ENCODE measurements around the gene THAP3.

Gene THAP3

GRCh38 chr1:6581561-6582305, 42.9 kb upstream of the THAP3 start:
- Histone ChIP-seq H3K4me1 (peaks cover 62 to 80% (median 71%) of the 10 kb centered on the region in 10 experiments), H3K27ac (peak overlapping the region; percentile 14 to 96 (median 89); a peak in 21 of 22 replicates), H3K4me3 (peak overlapping the region; percentile 74 to 91 (median 82)), H4K20me1 (peaks cover 41 to 63% (median 58%) of the 10 kb centered on the region in 11 experiments), H3K4me2 (peak overlapping the region; percentile 83 to 99 (median 96)), H3K27me3 (no peaks in the 10 kb centered on the region), H3K9me3 (replicated peaks in 1 of 11) (no peaks in the 10 kb centered on the region), H3K36me3 (peaks cover 0 to 34% (median 9%) of the 10 kb centered on the region in 11 experiments; a peak in 13 of 22 replicates), H3K9ac (peak overlapping the region; percentile 84 to 96 (median 88); a peak in 20 of 22 replicates)
- TF ChIP-seq Cebpa-rat (IDR thresholded peaks at IDR 0.05) = no peak

- H3K4me2 ChIP-seq = peak overlapping the region; percentile 83 to 99 (median 96)
- peak overlapping the region in 10 of 11 experiments; percentile 15 to 95 (median 86); a peak in 17 of 22 replicates for H3K27ac ChIP-seq
- peak overlapping the region in 8 of 10 experiments; percentile 74 to 91 (median 82); a peak in 14 of 20 replicates for H3K4me3 ChIP-seq
- no peaks in the 10 kb centered on the region for H3K27me3 ChIP-seq
- TF ChIP-seq Cebpa-rat (IDR thresholded peaks at IDR 0.05) = no peak
- H3K4me1 ChIP-seq = peaks cover 66 to 86% (median 77%) of the 10 kb centered on the region in 10 experiments
- H3K36me3 ChIP-seq = peaks cover 0 to 41% (median 11%) of the 10 kb centered on the region in 11 experiments; a peak in 13 of 22 replicates
- H3K9me3 ChIP-seq (replicated peaks in 1 of 11) = no peaks in the 10 kb centered on the region
- peaks cover 48 to 70% (median 65%) of the 10 kb centered on the region in 11 experiments for H4K20me1 ChIP-seq
- H3K9ac ChIP-seq = peak overlapping the region; percentile 84 to 96 (median 88); a peak in 18 of 22 replicates
Measured at GRCh38 chr1:6582370-6582769, 42.3 kb upstream of the THAP3 start.

- H3K27ac ChIP-seq = no peak overlapping the region
- H3K4me1 ChIP-seq = peaks cover 72 to 92% (median 81%) of the 10 kb centered on the region in 10 experiments
Measured at GRCh38 chr1:6584126-6585080, 40.3 kb upstream of the THAP3 start.

GRCh38 chr1:6585081-6585722, 39.5 kb upstream of the THAP3 start:
- H3K36me3 ChIP-seq = peaks cover 25 to 69% (median 40%) of the 10 kb centered on the region in 11 experiments
- no peaks in the 10 kb centered on the region for H3K27me3 ChIP-seq
- peaks cover 78 to 98% (median 87%) of the 10 kb centered on the region in 10 experiments for H3K4me1 ChIP-seq
- H3K9me3 ChIP-seq (replicated peaks in 1 of 11) = no peaks in the 10 kb centered on the region
- no peak overlapping the region for H3K4me3 ChIP-seq
- H3K27ac ChIP-seq = no peak overlapping the region
- H4K20me1 ChIP-seq = peaks cover 76 to 98% (median 93%) of the 10 kb centered on the region in 11 experiments
- TF ChIP-seq Cebpa-rat (IDR thresholded peaks at IDR 0.05) = no peak
- H3K4me2 ChIP-seq = peak overlapping the region in 5 of 11 experiments; percentile 3 to 98 (median 20); a peak in 3 of 22 replicates
- H3K9ac ChIP-seq = peak overlapping the region in 1 of 11 experiments; percentile 16; a peak in 1 of 22 replicates

More at GRCh38 chr1:6584126-6585080, 40.3 kb upstream of the THAP3 start:
- H4K20me1 ChIP-seq = peaks cover 68 to 90% (median 85%) of the 10 kb centered on the region in 11 experiments
- H3K36me3 ChIP-seq = peaks cover 17 to 61% (median 32%) of the 10 kb centered on the region in 11 experiments; a peak in 21 of 22 replicates
- peak overlapping the region in 7 of 11 experiments; percentile 5 to 98 (median 32); a peak in 6 of 22 replicates for H3K4me2 ChIP-seq
- no peaks in the 10 kb centered on the region for H3K9me3 ChIP-seq (replicated peaks in 1 of 11)
- no peaks in the 10 kb centered on the region for H3K27me3 ChIP-seq
- no peak overlapping the region for H3K4me3 ChIP-seq
- H3K9ac ChIP-seq = no peak overlapping the region
- no peak for TF ChIP-seq Cebpa-rat (IDR thresholded peaks at IDR 0.05)

- Histone ChIP-seq H3K27ac (no peak overlapping the region), H3K4me2 (peak overlapping the region in 2 of 11 experiments; percentile 15 to 82; a peak in 3 of 22 replicates), H3K36me3 (peaks cover 32 to 75% (median 46%) of the 10 kb centered on the region in 11 experiments), H3K9ac (no peak overlapping the region; a peak in 2 of 22 replicates), H3K9me3 (replicated peaks in 1 of 11) (no peaks in the 10 kb centered on the region), H4K20me1 (peaks cover 77 to 100% (median 96%) of the 10 kb centered on the region in 11 experiments), H3K4me1 (peaks cover 79 to 100% (median 89%) of the 10 kb centered on the region in 10 experiments), H3K4me3 (no peak overlapping the region), H3K27me3 (no peaks in the 10 kb centered on the region)
- no peak for TF ChIP-seq Cebpa-rat (IDR thresholded peaks at IDR 0.05)
Measured at GRCh38 chr1:6585841-6586240, 38.8 kb upstream of the THAP3 start.

GRCh38 chr1:6586404-6586816, 38.3 kb upstream of the THAP3 start:
- H3K4me3 ChIP-seq = no peak overlapping the region

GRCh38 chr1:6587261-6588005, 37.2 kb upstream of the THAP3 start:
- Histone ChIP-seq H3K9ac (peak overlapping the region in 7 of 11 experiments; percentile 4 to 56 (median 34); a peak in 11 of 22 replicates), H4K20me1 (peaks cover 82 to 100% (median 96%) of the 10 kb centered on the region in 11 experiments), H3K4me1 (peaks cover 79 to 100% (median 89%) of the 10 kb centered on the region in 10 experiments), H3K4me2 (peak overlapping the region; percentile 67 to 89 (median 85); a peak in 21 of 22 replicates), H3K27ac (peak overlapping the region in 1 of 11 experiments; percentile 5; a peak in 2 of 22 replicates), H3K27me3 (no peaks in the 10 kb centered on the region), H3K9me3 (replicated peaks in 1 of 11) (no peaks in the 10 kb centered on the region), H3K4me3 (no peak overlapping the region), H3K36me3 (peaks cover 34 to 78% (median 50%) of the 10 kb centered on the region in 11 experiments)
- TF ChIP-seq Cebpa-rat (IDR thresholded peaks at IDR 0.05) = no peak

More at GRCh38 chr1:6586404-6586816, 38.3 kb upstream of the THAP3 start:
- Histone ChIP-seq H3K27me3 (no peaks in the 10 kb centered on the region), H3K36me3 (peaks cover 34 to 76% (median 47%) of the 10 kb centered on the region in 11 experiments), H3K9ac (peak overlapping the region in 2 of 11 experiments; percentile 53 to 56; a peak in 5 of 22 replicates), H3K4me2 (peak overlapping the region in 10 of 11 experiments; percentile 9 to 86 (median 82); a peak in 15 of 22 replicates), H3K4me1 (peaks cover 79 to 100% (median 89%) of the 10 kb centered on the region in 10 experiments), H3K9me3 (replicated peaks in 1 of 11) (no peaks in the 10 kb centered on the region), H3K27ac (no peak overlapping the region), H4K20me1 (peaks cover 77 to 100% (median 96%) of the 10 kb centered on the region in 11 experiments)
- no peak for TF ChIP-seq Cebpa-rat (IDR thresholded peaks at IDR 0.05)
